ENCODE measurements around the gene DPEP2. TPM values are rescaled to one million over a fixed set of nuclear protein-coding genes. Genes with fewer than 3 reads are reported as not detected.
"Not testable (repeated sequence)": the region's sequence is repeated elsewhere in the genome, so short reads cannot be mapped to it uniquely, and the experiment has no call there.

DPEP2 gene
- total and polyA plus RNA-seq, 8 donors, result 0.32 to 4.0 (median 1.0) TPM; not detected in 2

- FAIRE-seq (no peak), ATAC-seq (no peak), DNase-seq (no peak)
- Histone ChIP-seq H3K27ac (no peak overlapping the region), H3K4me1 (peaks cover 10 to 19% (median 13%) of the 10 kb centered on the region in 3 donors), H3K27me3 (no peaks in the 10 kb centered on the region), H3K9me3 (no peaks in the 10 kb centered on the region), H3K36me3 (no peaks in the 10 kb centered on the region), H3K4me3 (peak overlapping the region in 1 of 4 donors; percentile 100)
- 86 to 88% methylated on average over 10 of the region's 10 CpGs for WGBS, 2 donors
- TF ChIP-seq, protein P1, sequence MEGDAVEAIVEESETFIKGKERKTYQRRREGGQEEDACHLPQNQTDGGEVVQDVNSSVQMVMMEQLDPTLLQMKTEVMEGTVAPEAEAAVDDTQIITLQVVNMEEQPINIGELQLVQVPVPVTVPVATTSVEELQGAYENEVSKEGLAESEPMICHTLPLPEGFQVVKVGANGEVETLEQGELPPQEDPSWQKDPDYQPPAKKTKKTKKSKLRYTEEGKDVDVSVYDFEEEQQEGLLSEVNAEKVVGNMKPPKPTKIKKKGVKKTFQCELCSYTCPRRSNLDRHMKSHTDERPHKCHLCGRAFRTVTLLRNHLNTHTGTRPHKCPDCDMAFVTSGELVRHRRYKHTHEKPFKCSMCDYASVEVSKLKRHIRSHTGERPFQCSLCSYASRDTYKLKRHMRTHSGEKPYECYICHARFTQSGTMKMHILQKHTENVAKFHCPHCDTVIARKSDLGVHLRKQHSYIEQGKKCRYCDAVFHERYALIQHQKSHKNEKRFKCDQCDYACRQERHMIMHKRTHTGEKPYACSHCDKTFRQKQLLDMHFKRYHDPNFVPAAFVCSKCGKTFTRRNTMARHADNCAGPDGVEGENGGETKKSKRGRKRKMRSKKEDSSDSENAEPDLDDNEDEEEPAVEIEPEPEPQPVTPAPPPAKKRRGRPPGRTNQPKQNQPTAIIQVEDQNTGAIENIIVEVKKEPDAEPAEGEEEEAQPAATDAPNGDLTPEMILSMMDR (IDR thresholded peaks at IDR 0.05), result no peak
- intact Hi-C loops (cut with DNase I), result no loop called here
Observed at GRCh38 chr16:68021490-68021889, 22.2 kb upstream of the DPEP2 start.

DNA sequence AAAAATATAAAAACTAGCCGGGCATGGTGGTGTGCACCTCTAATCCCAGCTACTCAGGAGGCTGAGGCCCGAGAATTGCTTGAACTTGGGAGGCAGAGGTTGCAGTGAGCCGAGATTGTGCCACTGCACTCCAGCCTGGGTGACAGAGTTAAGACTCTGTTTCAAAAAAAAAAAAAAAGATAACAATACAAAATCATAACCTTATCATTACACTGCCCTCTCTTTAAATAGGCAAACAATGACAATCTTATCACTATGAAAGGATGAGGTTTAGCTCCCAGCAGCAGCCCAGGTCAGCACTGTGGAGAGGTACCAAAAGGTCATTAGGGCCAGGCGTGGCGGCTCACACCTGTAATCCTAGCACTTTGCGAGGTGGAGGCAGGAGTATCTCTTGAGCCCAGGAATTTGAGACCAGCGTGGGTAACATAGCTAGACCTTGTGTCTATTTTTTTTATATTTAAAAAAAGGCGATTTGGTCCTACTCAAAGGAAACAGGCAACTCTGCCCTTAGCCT, 19.9 kb upstream of the DPEP2 start:
- Histone ChIP-seq H3K36me3 (no peaks in the 10 kb centered on the region), H3K27me3 (no peaks in the 10 kb centered on the region), H3K27ac (no peak overlapping the region), H3K4me3 (no peak overlapping the region), H3K9me3 (no peaks in the 10 kb centered on the region), H3K4me1 (peaks cover 10 to 17% (median 13%) of the 10 kb centered on the region in 3 donors)
- intact Hi-C loops (cut with DNase I), result no loop called here
- FAIRE-seq, result no peak
- 59 to 72% methylated on average over 8 of the region's 8 CpGs for WGBS, 2 donors
- ATAC-seq, result no peak
- DNase-seq, result no peak
- TF ChIP-seq, protein P1 (IDR thresholded peaks at IDR 0.05), result no peak

- H3K9me3 ChIP-seq, result no peaks in the 10 kb centered on the region
- H3K4me1 ChIP-seq, result no peaks in the 10 kb centered on the region
- no peak within 1 kb of the TSS for H3K4me3 ChIP-seq
- ATAC-seq (no peak), FAIRE-seq (no peak), DNase-seq (no peak)
- 64 to 79% methylated on average over 5 of the region's 5 CpGs for WGBS, 2 donors
- TF ChIP-seq, protein P1 (IDR thresholded peaks at IDR 0.05), result no peak
- intact Hi-C loops (cut with DNase I), result no loop called here
- no peak within 1 kb of the TSS for H3K27ac ChIP-seq
- no peaks in the 10 kb centered on the region for H3K36me3 ChIP-seq
- H3K27me3 ChIP-seq, result no peaks in the 10 kb centered on the region
Observed at GRCh38 chr16:68015681-68016080, 16.4 kb upstream of the DPEP2 start, which contains the start of gene DPEP2NB. Gene DPEP2NB (minus strand): TSS chr16:68015911. CDS start chr16:68015770, 141 bp downstream.

DNA sequence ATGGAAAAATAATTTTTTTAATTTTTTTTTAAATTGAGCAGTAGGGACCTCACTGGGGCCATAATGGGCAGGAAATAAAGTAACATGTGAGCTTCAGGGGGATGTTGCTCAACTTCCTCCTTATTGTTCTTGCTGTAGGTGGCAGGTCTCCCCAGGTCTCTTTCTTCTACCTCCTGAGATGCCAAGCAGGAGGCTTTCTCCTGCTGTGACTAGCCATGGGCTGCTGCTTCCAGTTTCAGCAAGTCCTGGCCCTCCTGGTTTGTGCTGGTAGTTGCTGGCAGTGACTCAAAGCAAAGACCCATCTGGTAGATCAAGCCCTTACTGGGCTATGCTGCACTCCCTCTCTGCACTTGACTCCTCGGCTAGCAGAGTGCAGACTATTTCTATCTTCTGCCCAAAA, 14.2 kb upstream of the DPEP2 start:
- intact Hi-C loops (cut with DNase I), result no loop called here
- no peak overlapping the region for H3K4me3 ChIP-seq
- WGBS, 2 donors, result 29 to 48% methylated on average over 1 of the region's 1 CpG
- no peaks in the 10 kb centered on the region for H3K36me3 ChIP-seq
- FAIRE-seq (no peak), DNase-seq (no peak), ATAC-seq (no peak)
- TF ChIP-seq, protein P1 (IDR thresholded peaks at IDR 0.05), result no peak
- H3K27me3 ChIP-seq, result no peaks in the 10 kb centered on the region
- no peaks in the 10 kb centered on the region for H3K9me3 ChIP-seq
- H3K4me1 ChIP-seq, result no peaks in the 10 kb centered on the region
- no peak overlapping the region for H3K27ac ChIP-seq

GRCh38 chr16:68009872-68010271, 10.6 kb upstream of the DPEP2 start:
- H3K9me3 ChIP-seq; H3K4me1 ChIP-seq; H3K27ac ChIP-seq; H3K4me3 ChIP-seq; FAIRE-seq; DNase-seq; H3K27me3 ChIP-seq; ATAC-seq; H3K36me3 ChIP-seq; intact Hi-C loops (cut with DNase I): not testable (repeated sequence)
- WGBS, 2 donors, result 53 to 65% methylated on average over 4 of the region's 4 CpGs
